HK-2 (cell line): Measurements from ENCODE around the gene CHKB.
"Not testable (repeated sequence)": the region's sequence is repeated elsewhere in the genome, so short reads cannot be mapped to it uniquely, and the experiment has no call there.

Experiments
- DNase-seq: peaks from one replicate; pipeline ENCODE4 v3.0.0-alpha.2; 2018; ENCODE audit not compliant: unreplicated experiment

Gene CHKB

DNA sequence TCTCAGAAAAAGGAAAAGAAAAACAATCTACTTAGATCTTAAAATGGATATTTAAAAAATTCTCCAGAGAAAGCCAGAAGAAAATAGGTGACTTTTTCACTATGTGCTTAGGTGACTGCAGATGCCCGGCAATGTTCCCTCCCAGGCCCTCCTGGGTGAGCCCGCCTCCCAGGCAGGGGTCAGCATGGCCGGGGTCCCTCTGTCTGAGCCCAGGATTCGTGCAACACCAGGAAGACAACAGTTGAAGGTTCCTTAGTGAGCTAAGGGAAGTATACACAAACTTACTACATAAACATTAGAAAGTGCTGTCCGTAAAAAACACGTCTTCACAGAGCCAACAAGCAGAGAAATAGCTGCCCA lies 29.5 kb upstream of the CHKB start:
- no peak for DNase-seq

DNA sequence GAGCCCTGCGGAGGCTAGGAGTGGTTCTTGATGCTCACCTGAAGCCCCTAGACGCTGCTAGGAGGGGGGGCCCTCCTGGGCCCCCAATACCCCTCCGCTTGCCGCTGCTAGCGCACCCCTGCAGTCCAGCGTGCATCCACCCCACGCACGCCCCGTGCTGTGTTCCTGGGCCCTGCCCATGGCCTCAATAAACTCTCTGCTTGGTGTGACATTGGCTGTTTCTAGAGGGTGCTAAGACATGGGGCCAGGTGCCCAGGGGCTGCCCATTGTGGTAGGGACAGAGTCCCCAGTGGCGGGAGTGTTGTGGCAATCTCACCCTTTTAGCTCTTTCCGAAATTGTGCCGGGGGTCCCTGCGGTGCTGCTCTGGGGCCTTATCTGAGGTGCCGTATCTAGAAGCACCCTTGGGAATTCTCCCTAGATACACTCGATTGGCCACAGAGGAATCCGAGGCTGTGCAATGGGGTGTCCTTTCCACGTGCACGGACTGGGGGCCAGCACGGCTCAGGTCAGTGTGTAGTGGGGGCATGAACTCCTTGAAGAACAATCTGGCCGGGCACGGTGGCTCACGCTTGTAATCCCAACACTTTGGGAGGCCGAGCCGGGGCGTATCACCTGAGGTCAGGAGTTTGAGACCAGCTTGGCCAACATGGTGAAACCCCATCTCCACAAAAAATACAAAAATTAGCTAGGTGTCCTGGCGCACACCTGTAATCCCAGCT lies 28.9 kb upstream of the CHKB start:
- DNase-seq: no peak

DNA sequence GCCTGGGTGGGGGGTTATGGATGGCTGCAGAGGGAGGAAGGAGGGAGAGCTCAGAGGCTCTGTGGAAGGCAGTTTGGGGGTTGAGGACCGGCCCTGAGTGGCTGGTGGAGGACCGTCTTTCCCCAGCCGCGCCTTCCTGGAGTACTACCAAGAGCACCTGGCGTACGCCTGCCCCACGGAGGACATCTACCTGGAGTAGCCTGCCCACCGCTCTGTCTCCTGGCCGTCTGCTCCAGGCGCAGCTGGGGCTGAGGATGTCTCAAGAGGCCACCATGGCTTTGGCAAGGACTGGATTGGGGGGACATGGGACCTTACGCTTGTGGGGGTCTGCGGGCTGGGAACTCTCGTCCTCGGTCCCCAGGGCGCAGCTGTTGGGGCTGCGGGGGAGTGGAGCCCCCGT lies 27.9 kb upstream of the CHKB start:
- no peak for DNase-seq

DNA sequence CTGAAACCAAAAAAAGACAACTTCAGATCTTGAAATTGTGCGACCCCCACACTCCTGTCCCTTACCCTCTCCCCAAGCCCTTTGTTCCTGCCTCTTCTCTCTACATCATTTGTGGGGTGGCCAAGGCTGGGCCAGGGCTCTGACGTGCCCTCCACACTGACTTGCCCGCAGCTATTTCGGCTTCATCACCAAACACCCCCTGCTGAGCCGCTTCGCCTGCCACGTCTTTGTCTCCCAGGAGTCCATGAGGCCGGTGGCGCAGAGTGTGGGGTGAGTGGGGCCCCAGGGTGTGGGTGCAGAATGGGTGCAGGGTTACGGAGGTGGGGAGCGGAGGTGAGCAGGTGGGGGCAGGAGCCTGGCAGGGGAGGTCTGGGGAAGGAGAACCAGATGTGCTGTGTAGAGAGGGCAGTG lies 27.4 kb upstream of the CHKB start:
- DNase-seq: no peak

DNA sequence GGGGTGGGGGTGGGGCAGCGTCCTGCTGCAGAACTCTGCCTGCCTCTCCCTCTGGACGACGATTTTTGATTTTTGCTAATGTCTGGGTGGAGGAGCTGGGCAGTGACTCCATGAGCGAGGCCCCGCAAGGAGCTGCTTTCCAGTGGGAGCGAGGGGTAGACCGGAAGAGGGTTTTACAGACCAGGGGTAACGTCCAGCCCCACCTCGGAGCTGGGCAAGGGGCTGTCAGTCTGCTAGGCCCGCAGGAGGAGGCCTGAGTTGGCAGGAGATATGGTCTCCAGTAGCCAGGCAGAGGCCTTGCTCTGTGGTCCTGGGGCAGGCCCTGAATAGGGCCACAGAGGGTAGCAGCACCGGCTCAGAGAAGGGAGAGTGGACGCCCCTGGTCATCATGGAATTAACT lies 26.9 kb upstream of the CHKB start:
- no peak for DNase-seq

DNA sequence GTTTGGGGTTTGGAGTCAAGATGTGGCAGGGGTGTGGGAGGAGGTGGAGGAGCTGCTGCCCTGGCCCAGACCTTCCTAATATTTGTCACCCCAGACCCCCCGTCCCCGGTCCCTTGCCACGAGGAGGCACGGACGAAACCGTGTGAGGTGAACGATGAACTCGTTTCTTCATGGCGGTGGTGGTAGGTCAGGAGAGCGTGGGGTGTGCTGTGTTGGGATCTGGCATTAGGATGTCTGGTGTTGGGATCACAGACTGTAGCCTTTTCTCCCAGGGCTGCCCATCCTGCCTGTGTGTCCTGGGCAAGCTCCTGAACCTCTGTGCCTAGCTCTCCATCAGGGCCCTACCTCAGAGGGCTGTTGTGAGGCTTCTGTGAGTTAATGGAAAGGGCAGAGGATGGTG lies 26.3 kb upstream of the CHKB start:
- no peak for DNase-seq

DNA sequence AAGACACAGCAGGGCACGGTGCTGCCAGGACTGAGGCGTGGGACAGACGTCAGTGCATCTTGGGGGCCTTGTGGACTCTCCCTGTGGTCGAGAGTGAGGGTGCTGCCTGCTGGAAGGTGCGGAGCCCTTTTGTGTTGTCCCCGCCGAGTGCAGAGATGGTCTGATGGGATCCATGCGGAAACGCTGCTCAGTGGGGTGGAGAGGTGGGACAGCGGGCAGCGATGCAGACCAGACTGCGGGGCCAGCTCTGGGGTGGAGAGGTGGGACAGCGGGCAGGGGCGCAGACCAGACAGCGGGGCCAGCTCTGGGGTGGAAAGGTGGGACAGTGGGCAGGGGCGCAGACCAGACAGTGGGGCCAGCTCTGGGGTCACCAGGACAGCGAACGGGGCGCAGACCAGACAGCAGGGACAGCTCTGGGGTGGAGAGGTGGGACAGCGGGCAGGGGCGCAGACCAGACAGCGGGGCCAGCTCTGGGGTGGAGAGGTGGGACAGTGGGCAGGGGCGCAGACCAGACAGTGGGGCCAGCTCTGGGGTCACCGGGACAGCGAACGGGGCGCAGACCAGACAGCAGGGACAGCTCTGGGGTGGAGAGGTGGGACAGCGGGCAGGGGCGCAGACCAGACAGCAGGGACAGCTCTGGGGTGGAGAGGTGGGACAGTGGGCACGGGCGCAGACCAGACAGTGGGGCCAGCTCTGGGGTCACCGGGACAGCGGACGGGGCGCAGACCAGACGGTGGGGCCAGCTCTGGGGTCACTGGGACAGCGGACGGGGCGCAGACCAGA lies 25.6 kb upstream of the CHKB start:
- not testable (repeated sequence) for DNase-seq

DNA sequence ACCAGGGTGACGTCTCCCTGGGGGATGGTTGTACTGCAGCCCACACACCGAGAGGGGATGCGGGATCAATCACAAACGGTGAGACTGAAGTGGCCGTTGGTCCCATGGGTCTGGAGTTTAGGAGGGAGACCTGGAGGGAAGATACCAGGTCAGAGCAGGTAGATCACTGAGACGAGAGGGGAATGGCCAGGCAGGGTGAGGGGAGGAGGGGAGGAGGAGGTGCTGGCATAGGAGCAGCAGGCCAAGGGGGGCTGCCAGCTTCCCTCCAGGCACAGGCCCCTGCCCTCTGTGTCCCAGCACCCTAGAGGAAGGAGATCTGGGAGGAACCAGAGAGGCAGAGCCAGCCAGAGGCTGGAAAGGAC lies 25.0 kb upstream of the CHKB start:
- no peak for DNase-seq

DNA sequence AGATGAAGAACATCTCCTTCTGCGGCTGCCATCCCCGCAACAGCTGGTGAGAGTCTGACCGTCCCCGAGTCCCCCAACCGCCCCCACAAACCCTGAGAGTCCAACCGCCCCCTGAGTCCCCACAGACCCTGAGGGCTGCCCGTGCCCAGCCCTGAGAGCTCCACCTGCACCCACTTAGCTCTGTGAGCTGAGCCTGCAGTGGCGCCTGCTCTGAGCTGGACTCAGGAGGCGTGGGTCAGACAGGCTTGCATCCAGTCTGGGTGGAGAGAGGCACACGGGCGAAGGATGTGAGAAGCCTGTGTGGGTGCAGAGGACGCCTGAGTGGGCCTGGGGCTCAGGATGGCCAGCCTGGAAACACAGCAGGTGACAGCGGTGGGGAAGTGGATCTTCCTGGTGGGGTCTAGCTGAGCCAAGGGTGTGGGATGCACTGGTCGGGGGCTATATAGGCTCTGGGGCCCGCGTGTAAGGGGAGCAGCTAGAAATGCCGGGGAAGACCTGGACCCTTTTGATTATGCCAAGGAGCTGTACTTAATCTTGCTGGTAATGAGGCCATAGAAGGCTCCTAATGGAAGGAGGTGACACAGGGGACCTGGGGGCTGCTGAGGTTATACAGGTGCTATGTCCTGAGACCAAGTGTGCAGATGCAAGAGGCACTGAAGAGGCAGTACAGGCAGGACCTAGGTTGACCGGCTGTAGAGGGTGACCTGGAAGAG lies 24.5 kb upstream of the CHKB start:
- no peak for DNase-seq

DNA sequence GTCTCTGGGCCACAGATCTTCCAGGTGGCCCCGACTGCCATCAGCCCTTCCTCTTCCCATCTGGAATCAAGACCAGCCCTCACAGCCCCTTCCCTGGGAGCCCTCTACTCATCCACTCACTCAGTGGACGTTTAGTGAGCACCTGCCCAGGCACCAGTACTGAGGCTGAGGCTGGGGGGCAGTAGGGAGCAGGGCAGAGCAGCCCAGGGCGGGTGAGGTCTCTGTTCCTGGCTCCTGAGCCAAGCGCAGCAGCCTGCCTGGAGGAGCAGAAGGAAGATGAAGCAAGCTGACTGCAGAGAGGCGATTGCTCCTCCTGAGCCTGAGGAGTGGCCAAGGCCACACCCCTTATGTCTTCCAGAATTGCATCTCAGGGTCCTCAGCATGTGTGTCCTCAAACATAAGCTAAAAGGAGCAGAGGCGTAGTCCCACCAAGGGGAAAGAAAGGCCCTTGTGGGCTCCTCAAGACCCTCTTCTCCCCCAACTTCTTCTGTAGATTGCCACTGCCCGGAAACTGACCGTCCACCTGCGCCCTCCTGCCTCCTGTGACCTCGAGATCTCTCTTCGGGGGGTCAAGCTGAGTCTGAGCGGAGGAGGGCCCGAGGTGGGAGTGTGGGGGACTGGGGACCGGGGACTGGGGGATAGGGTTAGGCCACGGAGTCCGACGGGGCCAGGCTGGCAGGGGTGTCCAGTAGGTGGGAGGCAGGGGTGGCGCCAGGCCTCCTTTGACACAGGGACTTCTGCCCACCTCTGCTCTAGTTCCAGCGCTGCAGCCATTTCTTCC lies 23.7 kb upstream of the CHKB start:
- no peak for DNase-seq

DNA sequence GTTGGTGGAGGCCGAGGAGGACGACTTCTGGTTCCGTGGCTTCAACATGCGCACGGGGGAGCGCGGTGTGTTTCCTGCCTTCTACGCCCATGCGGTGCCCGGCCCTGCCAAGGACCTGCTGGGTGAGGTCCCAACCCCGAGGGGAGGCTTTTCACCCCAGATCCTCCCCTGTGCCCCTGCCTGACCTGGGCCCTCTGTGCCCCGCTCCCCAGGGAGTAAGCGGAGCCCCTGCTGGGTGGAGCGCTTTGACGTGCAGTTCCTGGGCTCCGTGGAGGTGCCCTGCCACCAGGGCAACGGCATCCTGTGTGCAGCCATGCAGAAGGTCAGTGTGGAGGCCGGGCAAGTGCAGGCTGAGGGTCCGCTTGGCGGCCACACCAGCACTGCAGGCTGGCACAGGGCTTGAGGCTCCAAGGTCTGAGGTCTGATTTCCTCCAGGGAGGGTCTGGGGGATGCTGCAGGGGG lies 23.0 kb upstream of the CHKB start:
- no peak for DNase-seq

DNA sequence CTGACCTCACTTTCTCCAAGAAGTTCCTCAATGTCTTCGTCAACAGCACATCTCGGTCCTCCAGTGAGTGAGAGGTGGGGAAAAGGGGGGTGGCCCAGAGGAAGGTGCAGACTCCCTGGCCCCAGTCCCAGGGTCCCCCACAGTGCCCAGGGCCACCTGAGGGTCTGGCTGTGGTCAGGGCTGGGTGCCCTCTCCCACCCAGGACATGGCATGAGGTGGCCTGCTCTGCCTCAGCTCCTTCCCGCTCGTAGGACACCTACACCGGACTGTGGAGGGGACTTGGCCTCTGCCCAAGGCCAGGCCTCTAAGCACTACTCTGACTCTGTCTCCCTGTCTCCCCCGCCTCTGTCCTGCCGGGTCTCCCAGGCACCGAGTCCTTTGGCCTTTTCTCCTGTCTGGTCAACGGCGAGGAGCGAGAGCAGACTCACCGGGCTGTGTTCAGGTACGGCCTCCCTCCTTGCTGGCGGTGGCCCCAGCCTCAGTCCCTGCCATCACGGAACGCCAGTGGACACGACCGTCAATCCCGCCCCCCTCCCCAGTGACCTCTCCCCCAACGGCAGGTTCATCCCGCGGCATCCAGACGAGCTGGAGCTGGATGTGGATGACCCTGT lies 22.5 kb upstream of the CHKB start:
- no peak for DNase-seq

DNA sequence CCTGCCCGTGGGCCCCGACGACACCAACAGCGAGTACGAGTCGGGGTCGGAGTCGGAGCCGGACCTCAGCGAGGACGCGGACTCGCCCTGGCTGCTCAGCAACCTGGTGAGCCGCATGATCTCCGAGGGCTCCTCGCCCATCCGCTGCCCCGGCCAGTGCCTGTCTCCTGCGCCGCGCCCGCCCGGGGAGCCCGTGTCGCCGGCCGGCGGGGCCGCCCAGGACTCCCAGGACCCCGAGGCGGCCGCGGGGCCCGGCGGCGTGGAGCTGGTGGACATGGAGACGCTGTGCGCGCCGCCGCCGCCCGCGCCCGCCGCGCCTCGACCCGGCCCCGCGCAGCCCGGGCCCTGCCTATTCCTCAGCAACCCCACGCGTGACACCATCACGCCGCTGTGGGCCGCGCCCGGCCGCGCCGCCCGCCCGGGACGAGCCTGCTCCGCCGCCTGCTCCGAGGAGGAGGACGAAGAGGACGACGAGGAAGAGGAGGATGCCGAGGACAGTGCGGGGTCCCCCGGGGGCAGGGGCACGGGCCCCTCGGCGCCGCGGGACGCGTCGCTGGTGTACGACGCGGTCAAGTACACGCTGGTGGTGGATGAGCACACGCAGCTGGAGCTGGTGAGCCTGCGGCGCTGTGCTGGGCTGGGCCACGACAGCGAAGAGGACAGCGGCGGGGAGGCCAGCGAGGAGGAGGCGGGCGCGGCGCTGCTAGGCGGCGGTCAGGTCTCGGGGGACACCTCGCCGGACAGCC lies 21.8 kb upstream of the CHKB start:
- no peak for DNase-seq

DNA sequence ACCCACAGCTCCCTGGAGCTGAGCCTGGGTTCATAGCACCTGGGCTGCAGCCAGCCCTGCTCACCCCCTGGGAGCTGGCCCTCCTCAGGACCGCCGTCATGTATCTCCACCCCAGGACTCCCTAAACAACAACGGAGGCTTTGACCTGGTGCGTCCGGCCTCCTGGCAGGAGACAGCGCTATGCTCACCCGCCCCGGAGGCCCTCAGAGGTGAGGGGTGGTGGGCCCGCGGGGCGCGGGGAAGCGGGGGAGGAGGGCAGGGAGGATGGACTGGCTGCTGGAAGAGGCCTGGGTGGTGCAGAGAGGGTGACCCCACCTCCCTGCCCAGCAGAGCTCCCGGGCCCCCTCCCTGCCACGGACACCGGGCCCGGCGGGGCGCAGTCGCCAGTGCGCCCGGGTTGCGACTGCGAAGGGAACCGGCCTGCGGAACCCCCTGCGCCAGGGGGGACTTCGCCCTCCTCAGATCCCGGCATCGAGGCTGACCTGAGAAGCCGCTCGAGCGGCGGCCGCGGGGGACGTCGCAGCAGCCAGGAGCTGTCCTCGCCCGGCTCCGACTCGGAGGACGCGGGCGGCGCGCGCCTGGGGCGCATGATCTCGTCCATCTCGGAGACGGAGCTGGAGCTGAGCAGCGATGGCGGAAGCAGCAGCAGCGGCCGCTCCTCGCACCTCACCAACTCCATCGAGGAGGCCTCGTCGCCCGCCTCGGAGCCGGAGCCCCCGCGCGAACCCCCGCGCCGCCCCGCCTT lies 21.0 kb upstream of the CHKB start:
- no peak for DNase-seq

DNA sequence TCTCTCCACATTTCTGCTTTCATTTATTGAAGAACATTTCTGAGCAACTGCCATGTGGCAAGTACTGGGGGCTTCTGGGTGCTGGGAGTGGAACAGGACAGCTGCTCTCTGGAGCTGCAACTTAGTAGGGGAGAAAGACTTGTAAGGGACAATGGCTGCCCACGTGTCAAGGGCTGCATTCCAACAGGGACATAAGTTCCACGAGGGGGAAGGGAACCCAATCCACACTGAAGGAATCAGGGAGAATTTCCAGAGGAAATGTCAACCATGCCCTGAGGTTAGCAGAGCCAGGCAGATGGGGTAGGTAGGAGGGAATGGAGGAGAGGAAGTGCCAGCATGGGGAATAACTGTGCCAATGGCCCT lies 19.7 kb upstream of the CHKB start:
- no peak for DNase-seq

DNA sequence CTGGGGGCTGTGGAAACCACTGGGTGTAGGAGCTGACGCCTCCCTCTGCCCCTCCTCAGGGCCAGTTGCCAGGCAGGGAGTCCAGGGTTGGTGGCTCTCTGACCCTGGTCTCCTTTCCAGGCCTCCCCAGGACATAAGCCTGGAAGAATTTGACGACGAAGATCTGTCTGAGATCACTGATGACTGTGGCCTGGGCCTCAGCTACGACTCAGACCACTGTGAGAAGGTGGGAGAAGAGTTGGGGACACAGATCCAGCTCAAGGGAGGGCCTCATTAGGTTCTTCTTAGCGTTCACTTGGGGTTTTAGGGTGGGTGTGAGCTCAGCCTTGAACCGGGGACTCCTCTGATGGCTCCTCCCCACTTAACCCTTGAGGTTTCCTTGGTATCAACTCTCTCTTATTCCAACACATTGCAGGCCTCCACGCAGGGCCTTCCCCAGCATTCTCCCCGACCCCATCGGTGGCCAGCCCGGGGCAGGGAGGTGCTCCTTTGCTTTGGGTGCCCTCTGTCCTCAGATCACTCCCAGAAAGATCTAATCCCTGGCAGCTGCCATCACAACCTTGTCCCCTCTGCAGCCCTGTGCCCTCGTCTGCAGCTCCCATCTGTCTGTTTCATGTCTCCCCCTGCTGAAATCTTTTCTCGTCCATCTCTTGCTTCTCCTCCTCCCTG lies 19.2 kb upstream of the CHKB start:
- no peak for DNase-seq

DNA sequence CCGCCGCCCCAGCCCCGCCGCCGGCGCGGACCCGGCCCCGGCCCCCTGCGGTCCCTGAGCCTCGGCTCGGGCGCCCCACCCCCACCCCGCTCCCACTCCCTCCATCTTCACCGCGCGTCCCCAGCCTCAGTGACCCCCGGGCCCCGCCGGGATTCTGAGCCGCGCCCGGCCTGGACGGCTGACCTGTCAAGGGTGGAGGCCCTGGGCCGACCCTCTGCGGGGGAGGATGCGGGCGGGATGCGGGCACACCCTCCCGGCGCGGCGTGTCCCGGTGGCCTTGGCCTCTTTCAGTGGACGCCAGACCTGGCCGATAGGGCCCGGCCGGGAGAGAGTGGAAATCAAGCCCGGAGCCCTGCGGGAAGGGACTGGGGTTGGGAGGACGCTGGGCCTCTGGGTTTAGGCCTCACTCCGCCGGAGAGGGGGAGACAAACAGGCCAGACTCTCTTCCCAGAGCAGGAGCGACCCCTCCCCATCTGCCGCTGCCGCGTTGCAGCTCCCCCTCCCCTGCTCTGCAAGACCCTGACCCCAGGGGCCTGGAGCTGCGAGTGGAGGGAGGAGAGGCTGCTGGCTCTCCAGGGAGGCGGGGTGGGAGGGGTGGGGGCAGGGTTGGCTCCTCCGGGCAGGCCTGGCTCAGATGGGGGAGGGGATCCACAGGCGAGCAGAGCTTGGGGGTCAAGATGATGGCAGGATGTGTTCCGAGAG lies 18.5 kb upstream of the CHKB start:
- no peak for DNase-seq

DNA sequence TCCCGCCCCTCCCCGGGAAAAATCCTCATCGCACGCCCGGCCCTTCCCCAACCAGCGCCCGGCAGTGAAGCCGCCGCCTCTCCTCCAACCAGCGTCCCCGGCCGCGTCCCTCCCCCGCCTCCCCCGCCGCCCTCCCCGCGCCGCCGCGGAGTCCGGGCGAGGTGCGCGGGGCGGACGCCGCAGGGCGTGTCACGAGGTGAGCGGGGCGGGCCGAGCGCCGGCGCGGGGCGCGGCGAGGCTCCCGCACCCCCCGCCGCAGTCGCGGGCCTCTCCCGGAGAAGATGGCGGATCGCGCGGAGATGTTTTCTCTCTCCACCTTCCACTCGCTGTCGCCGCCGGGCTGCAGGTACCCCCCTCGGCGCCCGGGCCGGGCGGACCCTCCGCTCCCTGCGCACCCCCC lies 17.9 kb upstream of the CHKB start, which contains the start of gene MAPK8IP2:
Gene MAPK8IP2 (plus strand): TSS at position 256 of the 400 bp plus-strand sequence. CDS start 26 bp downstream, at position 282.
- no peak for DNase-seq
